HepG2 (cell line): ENCODE data around the gene ARHGAP5. TPM values are rescaled to one million over a fixed set of nuclear protein-coding genes. Genes with fewer than 3 reads are reported as not detected.

Experiments
- CEBPG ChIP-seq: IDR thresholded peaks from 2 replicates; pipeline ENCODE4 v1.6.1; 2016
- E2F1 ChIP-seq: sonication (generic); formaldehyde crosslinking; IDR thresholded peaks from 2 replicates; pipeline ENCODE4 v1.5.0; 2020; ENCODE audit warnings: missing genetic modification reagents
- ETV5 ChIP-seq: IDR thresholded peaks from 2 replicates; pipeline ENCODE4 v1.6.1; 2018; ENCODE audit warnings: missing biosample characterization, missing genetic modification reagents, inconsistent platforms, borderline replicate concordance
- FOXJ3 ChIP-seq: sonication (generic); formaldehyde crosslinking; IDR thresholded peaks from 2 replicates; pipeline ENCODE4 v1.4.0; 2020; ENCODE audit warnings: missing genetic modification reagents, mild to moderate bottlenecking, borderline replicate concordance
- KLF16 ChIP-seq, 2 experiments: sonication (generic) in 1 of 2; formaldehyde crosslinking in 1 of 2; IDR thresholded peaks; 2 replicates each; pipeline versions ENCODE4 v1.6.1 to v1.8.0; 2016 to 2023; ENCODE audit warnings: missing genetic modification reagents in 2 of 2, missing compliant biosample characterization in 1 of 2
- KMT2A ChIP-seq: sonication (generic); formaldehyde crosslinking; IDR thresholded peaks from 2 replicates; pipeline ENCODE4 v1.4.0; 2020; ENCODE audit warnings: missing genetic modification reagents
- MIXL1 ChIP-seq: IDR thresholded peaks from 2 replicates; pipeline ENCODE4 v1.6.1; 2016
- RBM22 ChIP-seq: fragments of 200-400 bp; formaldehyde crosslinking; optimal IDR thresholded peaks from 2 replicates; pipeline ENCODE3; 2017; ENCODE audit warnings: mild to moderate bottlenecking, low read length, moderate library complexity
- SNAI1 ChIP-seq: sonication (generic); formaldehyde crosslinking; IDR thresholded peaks from 2 replicates; pipeline ENCODE4 v1.5.0; 2020; ENCODE audit warnings: mild to moderate bottlenecking, missing genetic modification reagents, borderline replicate concordance
- SRSF9 ChIP-seq: fragments of 200-400 bp; formaldehyde crosslinking; IDR thresholded peaks from 2 replicates; pipeline ENCODE4 v1.6.1; 2018; ENCODE audit warnings: borderline replicate concordance, mild to moderate bottlenecking, low read depth, low read length; ENCODE audit not compliant: insufficient read depth, poor library complexity, severe bottlenecking
- TRAFD1 ChIP-seq: sonication (generic); formaldehyde crosslinking; IDR thresholded peaks from 2 replicates; pipeline ENCODE4 v1.5.1; 2020; ENCODE audit warnings: missing genetic modification reagents, mild to moderate bottlenecking, borderline replicate concordance
- ZBTB1 ChIP-seq: sonication (generic); formaldehyde crosslinking; IDR thresholded peaks from 2 replicates; pipeline ENCODE4 v1.4.0; 2020; ENCODE audit warnings: missing genetic modification reagents, borderline replicate concordance
- ZBTB4 ChIP-seq: sonication (generic); formaldehyde crosslinking; IDR thresholded peaks from 2 replicates; pipeline ENCODE4 v1.4.0; 2020; ENCODE audit warnings: missing genetic modification reagents, mild to moderate bottlenecking, borderline replicate concordance
- ZNF180 ChIP-seq: sonication (generic); formaldehyde crosslinking; IDR thresholded peaks from 2 replicates; pipeline ENCODE4 v1.4.0; 2020; ENCODE audit warnings: low read depth, missing genetic modification reagents, borderline replicate concordance
- ZNF230 ChIP-seq: sonication (generic); formaldehyde crosslinking; IDR thresholded peaks from 2 replicates; pipeline ENCODE4 v1.4.0; 2020; ENCODE audit warnings: mild to moderate bottlenecking, missing genetic modification reagents
- ZNF567 ChIP-seq: sonication (generic); formaldehyde crosslinking; IDR thresholded peaks from 2 replicates; pipeline ENCODE4 v1.8.1; 2023; ENCODE audit warnings: mild to moderate bottlenecking, missing genetic modification reagents, borderline replicate concordance
- ZNF597 ChIP-seq: sonication (generic); formaldehyde crosslinking; IDR thresholded peaks from 2 replicates; pipeline ENCODE4 v1.5.0; 2020; ENCODE audit warnings: missing genetic modification reagents
- ZNF709 ChIP-seq: sonication (generic); formaldehyde crosslinking; IDR thresholded peaks from 2 replicates; pipeline ENCODE4 v1.5.0; 2020; ENCODE audit warnings: mild to moderate bottlenecking, missing genetic modification reagents
- ZZZ3 ChIP-seq: sonication (generic); formaldehyde crosslinking; IDR thresholded peaks from 2 replicates; pipeline ENCODE4 v1.4.0; 2020; ENCODE audit warnings: missing genetic modification reagents, mild to moderate bottlenecking, borderline replicate concordance
- polyA plus RNA-seq, 8 experiments: library from polyadenylated mRNA; depleted of rRNA in 3 of 8; stranded (reverse) in 7 of 8; unstranded in 1 of 8; fragments of >200 nt; fragmentation: Illumina TruSeq in 4 of 8; extraction: Trizol in 4 of 8; gene quantifications; 2 replicates each; pipeline versions ENCODE4 v1.2.1 to v1.2.3, GENCODE V29; 2011 to 2016; ENCODE audit warnings: low read depth in 4 of 8, missing spikeins in 1 of 8, mixed read lengths in 1 of 8; ENCODE audit not compliant: insufficient read depth in 1 of 8
- total RNA-seq, 5 experiments: library from RNA; depleted of rRNA; stranded (reverse); fragments of >200 nt; fragmentation: Illumina TruSeq; extraction: Trizol; gene quantifications; 2 replicates each; pipeline ENCODE4 v1.2.3, GENCODE V29; 2016; ENCODE audit warnings: low read depth in 1 of 5
- TF ChIP-seq, protein P1 (sequence below): sonication (generic); formaldehyde crosslinking; IDR thresholded peaks from 2 replicates; pipeline ENCODE4 v1.4.0; 2020; ENCODE audit warnings: mild to moderate bottlenecking, missing genetic modification reagents
- TF ChIP-seq, protein P2 (sequence below): sonication (generic); formaldehyde crosslinking; IDR thresholded peaks from 2 replicates; pipeline ENCODE4 v1.4.0; 2020; ENCODE audit warnings: mild to moderate bottlenecking, low read depth, missing genetic modification reagents

The ARHGAP5 gene
- total and polyA plus RNA-seq, 2 of the 13 experiments (the other 11 are each of a cell fraction or from before 2014, with no cell fraction given) = 33.7 to 144 TPM

GRCh38 chr14:32073537-32074189, 3.4 kb upstream of the ARHGAP5 start (continued):
- TF ChIP-seq E2F1 (CRISPR knock-in tag) (0 out of 2 replicates have a peak, but pooled peaks have one; percentile 16), KLF16 (CRISPR knock-in tag; IDR thresholded peaks at IDR 0.05) (peak in 1 of 2 experiments; percentile 84; a peak in 2 of 4 replicates), ZNF567 (CRISPR knock-in tag) (no peak), SNAI1 (CRISPR knock-in tag) (no peak), CEBPG (peak; percentile 37), ETV5 (CRISPR knock-in tag) (no peak), TRAFD1 (CRISPR knock-in tag) (no peak), ZZZ3 (no peak), MIXL1 (CRISPR knock-in tag) (peak; percentile 85), ZNF597 (CRISPR knock-in tag) (no peak), ZNF230 (CRISPR knock-in tag) (no peak), ZBTB4 (CRISPR knock-in tag) (no peak), SRSF9 (no peak), ZNF180 (CRISPR knock-in tag) (no peak), ZBTB1 (no peak), KMT2A (CRISPR knock-in tag) (no peak; the same call in 1 of the 2 replicates), RBM22 (no peak), ZNF709 (CRISPR knock-in tag) (no peak), FOXJ3 (CRISPR knock-in tag) (peak; percentile 22; the same call in 1 of the 2 replicates)
- TF ChIP-seq, protein P1, sequence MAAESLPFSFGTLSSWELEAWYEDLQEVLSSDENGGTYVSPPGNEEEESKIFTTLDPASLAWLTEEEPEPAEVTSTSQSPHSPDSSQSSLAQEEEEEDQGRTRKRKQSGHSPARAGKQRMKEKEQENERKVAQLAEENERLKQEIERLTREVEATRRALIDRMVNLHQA = no peak
- TF ChIP-seq, protein P2, sequence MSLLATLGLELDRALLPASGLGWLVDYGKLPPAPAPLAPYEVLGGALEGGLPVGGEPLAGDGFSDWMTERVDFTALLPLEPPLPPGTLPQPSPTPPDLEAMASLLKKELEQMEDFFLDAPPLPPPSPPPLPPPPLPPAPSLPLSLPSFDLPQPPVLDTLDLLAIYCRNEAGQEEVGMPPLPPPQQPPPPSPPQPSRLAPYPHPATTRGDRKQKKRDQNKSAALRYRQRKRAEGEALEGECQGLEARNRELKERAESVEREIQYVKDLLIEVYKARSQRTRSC (CRISPR knock-in tag) = no peak
